Measurements from ENCODE around the gene PIP. TPM values are rescaled to one million over a fixed set of nuclear protein-coding genes. Genes with fewer than 3 reads are reported as not detected.

Gene PIP
- total and polyA plus RNA-seq, 7 donors: 0.18 TPM; not detected in 6

- Histone ChIP-seq H3K27me3 (ENCODE audit: insufficient read depth in 3 of 3, low read length in 2 of 3) (peaks cover 2 to 4% (median 3%) of the 10 kb centered on the region in 3 donors), H3K4me1 (no peaks in the 10 kb centered on the region), H3K27ac (no peak overlapping the region), H3K36me3 (ENCODE audit: insufficient read depth in 1 of 2, low read depth in 1 of 2) (no peaks in the 10 kb centered on the region), H3K4me3 (no peak overlapping the region), H3K9me3 (no peaks in the 10 kb centered on the region)
- no peak for TF ChIP-seq CTCF (IDR thresholded peaks at IDR 0.05)
- intact Hi-C loops (cut with DNase I): no loop called here
- no peak for ATAC-seq
- WGBS, 3 donors: 59 to 67% (median 65%) methylated on average over 3 of the region's 3 CpGs
- no peak for DNase-seq
Observed at GRCh38 chr7:143129051-143129450, 2.8 kb upstream of the PIP start.

GRCh38 chr7:143129477-143129876, 2.4 kb upstream of the PIP start:
- H3K4me3 ChIP-seq: no peak overlapping the region
- no peak overlapping the region for H3K27ac ChIP-seq
- no peaks in the 10 kb centered on the region for H3K4me1 ChIP-seq
- no peak for TF ChIP-seq CTCF (IDR thresholded peaks at IDR 0.05)
- H3K27me3 ChIP-seq (ENCODE audit: insufficient read depth in 3 of 3, low read length in 2 of 3): peaks cover 2 to 4% (median 3%) of the 10 kb centered on the region in 3 donors
- H3K9me3 ChIP-seq: no peaks in the 10 kb centered on the region
- intact Hi-C loops (cut with DNase I): no loop called here
- H3K36me3 ChIP-seq (ENCODE audit: insufficient read depth in 1 of 2, low read depth in 1 of 2): no peaks in the 10 kb centered on the region
- ATAC-seq (no peak), DNase-seq (no peak)

GRCh38 chr7:143130541-143130940, 1.3 kb upstream of the PIP start:
- H3K27me3 ChIP-seq (ENCODE audit: insufficient read depth in 3 of 3, low read length in 2 of 3): peaks cover 2 to 4% (median 3%) of the 10 kb centered on the region in 3 donors
- TF ChIP-seq CTCF (IDR thresholded peaks at IDR 0.05): no peak
- no peaks in the 10 kb centered on the region for H3K36me3 ChIP-seq (ENCODE audit: insufficient read depth in 1 of 2, low read depth in 1 of 2)
- H3K4me3 ChIP-seq: no peak overlapping the region
- no peaks in the 10 kb centered on the region for H3K4me1 ChIP-seq
- no peaks in the 10 kb centered on the region for H3K9me3 ChIP-seq
- H3K27ac ChIP-seq: no peak overlapping the region
- intact Hi-C loops (cut with DNase I): no loop called here
- ATAC-seq: no peak
- DNase-seq: no peak

GRCh38 chr7:143147070-143147469, 15.2 kb downstream of the PIP start:
- no peaks in the 10 kb centered on the region for H3K4me1 ChIP-seq
- DNase-seq: no peak
- peaks cover 0 to 3% (median 0%) of the 10 kb centered on the region in 3 donors for H3K27me3 ChIP-seq (ENCODE audit: insufficient read depth in 3 of 3, low read length in 2 of 3)
- intact Hi-C loops (cut with DNase I): no loop called here
- H3K4me3 ChIP-seq: no peak overlapping the region
- ATAC-seq: no peak
- H3K27ac ChIP-seq: no peak overlapping the region
- H3K36me3 ChIP-seq (ENCODE audit: insufficient read depth in 1 of 2, low read depth in 1 of 2): no peaks in the 10 kb centered on the region
- no peaks in the 10 kb centered on the region for H3K9me3 ChIP-seq
- TF ChIP-seq CTCF (IDR thresholded peaks at IDR 0.05): no peak

GRCh38 chr7:143148050-143148449, 16.2 kb downstream of the PIP start:
- WGBS, 3 donors: 29 to 45% (median 34%) methylated on average over 4 of the region's 4 CpGs
- H3K27me3 ChIP-seq (ENCODE audit: insufficient read depth in 3 of 3, low read length in 2 of 3): peaks cover 0 to 3% (median 0%) of the 10 kb centered on the region in 3 donors
- no peak for DNase-seq

More at GRCh38 chr7:143148050-143148449, 16.2 kb downstream of the PIP start:
- Histone ChIP-seq H3K27ac (no peak overlapping the region), H3K9me3 (no peaks in the 10 kb centered on the region), H3K4me1 (no peaks in the 10 kb centered on the region), H3K36me3 (ENCODE audit: insufficient read depth in 1 of 2, low read depth in 1 of 2) (no peaks in the 10 kb centered on the region), H3K4me3 (no peak overlapping the region)
- TF ChIP-seq CTCF (IDR thresholded peaks at IDR 0.05): no peak
- intact Hi-C loops (cut with DNase I): no loop called here
- ATAC-seq: no peak
